Fibroblast of the aortic adventitia (primary cell): ENCODE data around the gene SHB. TPM values are rescaled to one million over a fixed set of nuclear protein-coding genes. Genes with fewer than 3 reads are reported as not detected.

Source experiments
- DNase-seq: peaks from one replicate; pipeline ENCODE4 v3.0.0-alpha.2; 2010; ENCODE audit warnings: low read depth
- H3K4me3 ChIP-seq: 2 replicates; pipeline ENCODE4 v1.5.1; 2011; ENCODE audit warnings: low read depth, mild to moderate bottlenecking, control low read depth, low read length, moderate library complexity
- total RNA-seq: library from RNA; depleted of rRNA; stranded (reverse); fragments of >200 nt; gene quantifications from 2 replicates; pipeline ENCODE4 v1.2.3, GENCODE V29; 2012; ENCODE audit warnings: low replicate concordance
- TF ChIP-seq, protein P1 (sequence below): IDR thresholded peaks from 2 replicates; pipeline ENCODE4 v1.5.1; 2011; ENCODE audit warnings: mild to moderate bottlenecking, low read length, control low read depth, inconsistent platforms; ENCODE audit not compliant: insufficient read depth

The SHB gene
- total RNA-seq, 1 donor: 26.5 TPM

DNA sequence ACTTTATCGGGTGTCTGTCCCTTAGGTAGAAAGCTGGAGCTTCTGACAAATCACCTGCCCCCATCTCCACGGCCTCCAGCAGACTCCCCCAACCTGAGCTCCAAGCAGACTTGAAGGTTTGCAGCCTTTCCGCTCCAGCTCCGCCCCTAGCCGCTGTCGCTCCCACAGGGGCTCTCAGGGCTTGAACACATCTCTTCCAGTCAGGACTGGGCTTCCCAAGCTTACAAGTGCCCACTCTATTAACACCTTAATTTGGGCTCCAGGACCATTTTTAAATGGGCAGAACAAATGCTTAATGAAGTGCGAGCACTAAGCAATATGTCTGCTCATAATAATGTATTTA, 147.9 kb downstream of the SHB start:
- H3K4me3 ChIP-seq: no peak overlapping the region
- DNase-seq: no peak
- TF ChIP-seq, protein P1, sequence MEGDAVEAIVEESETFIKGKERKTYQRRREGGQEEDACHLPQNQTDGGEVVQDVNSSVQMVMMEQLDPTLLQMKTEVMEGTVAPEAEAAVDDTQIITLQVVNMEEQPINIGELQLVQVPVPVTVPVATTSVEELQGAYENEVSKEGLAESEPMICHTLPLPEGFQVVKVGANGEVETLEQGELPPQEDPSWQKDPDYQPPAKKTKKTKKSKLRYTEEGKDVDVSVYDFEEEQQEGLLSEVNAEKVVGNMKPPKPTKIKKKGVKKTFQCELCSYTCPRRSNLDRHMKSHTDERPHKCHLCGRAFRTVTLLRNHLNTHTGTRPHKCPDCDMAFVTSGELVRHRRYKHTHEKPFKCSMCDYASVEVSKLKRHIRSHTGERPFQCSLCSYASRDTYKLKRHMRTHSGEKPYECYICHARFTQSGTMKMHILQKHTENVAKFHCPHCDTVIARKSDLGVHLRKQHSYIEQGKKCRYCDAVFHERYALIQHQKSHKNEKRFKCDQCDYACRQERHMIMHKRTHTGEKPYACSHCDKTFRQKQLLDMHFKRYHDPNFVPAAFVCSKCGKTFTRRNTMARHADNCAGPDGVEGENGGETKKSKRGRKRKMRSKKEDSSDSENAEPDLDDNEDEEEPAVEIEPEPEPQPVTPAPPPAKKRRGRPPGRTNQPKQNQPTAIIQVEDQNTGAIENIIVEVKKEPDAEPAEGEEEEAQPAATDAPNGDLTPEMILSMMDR: no peak

DNA sequence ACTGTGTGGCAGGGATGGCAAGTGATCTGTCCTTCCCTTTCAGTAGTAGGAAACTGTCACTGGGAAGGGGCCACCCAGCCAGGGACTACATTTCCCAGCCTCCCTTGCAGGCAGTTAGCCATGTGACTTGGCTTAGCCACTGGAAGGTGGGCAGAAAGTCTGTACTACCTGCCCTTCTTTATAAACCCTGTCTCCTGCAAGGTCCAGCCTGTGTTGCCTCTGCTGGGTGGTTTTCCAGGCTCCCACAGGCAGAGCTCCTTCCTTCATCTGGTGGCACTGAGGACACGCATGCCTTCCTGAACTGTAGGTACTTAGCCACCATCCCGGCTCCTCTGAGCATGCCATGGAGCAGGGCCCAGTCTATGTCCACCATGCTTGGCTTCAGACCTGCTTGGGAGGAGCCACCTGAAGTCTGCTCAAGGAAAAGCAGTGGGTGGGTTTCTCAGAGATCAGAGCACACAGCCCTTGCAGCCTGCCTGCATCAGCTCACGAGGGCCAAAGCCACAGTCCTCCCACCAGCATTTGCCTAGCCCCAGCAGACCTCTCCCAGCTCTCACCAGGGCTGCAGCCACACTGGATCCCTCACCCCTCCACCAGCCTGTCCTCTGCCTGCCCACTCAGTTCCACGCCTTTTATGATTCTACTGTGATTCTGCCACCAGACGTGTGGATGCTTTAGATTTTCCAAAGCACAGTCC, 148.4 kb downstream of the SHB start:
- TF ChIP-seq, protein P1: no peak
- no peak overlapping the region for H3K4me3 ChIP-seq
- DNase-seq: no peak

DNA sequence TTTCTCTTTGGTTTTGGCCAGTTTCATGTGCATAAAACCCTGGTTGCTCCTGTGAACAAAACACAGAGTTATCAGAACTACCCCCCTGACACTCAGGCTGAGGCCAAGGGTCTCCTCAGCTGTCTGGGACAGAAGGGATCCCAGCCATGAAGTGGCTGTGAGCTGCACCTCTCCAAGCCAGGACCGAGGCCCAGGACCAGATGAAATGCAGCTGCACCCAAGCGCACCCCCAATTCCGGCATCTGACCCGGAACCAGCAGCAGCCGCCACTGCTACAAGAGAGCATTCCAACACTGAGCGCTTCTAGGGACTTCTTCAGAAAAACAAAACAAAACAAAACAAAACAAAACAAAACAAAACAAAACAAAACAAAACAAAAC, 149.1 kb downstream of the SHB start:
- no peak for DNase-seq
- no peak overlapping the region for H3K4me3 ChIP-seq
- TF ChIP-seq, protein P1: no peak

DNA sequence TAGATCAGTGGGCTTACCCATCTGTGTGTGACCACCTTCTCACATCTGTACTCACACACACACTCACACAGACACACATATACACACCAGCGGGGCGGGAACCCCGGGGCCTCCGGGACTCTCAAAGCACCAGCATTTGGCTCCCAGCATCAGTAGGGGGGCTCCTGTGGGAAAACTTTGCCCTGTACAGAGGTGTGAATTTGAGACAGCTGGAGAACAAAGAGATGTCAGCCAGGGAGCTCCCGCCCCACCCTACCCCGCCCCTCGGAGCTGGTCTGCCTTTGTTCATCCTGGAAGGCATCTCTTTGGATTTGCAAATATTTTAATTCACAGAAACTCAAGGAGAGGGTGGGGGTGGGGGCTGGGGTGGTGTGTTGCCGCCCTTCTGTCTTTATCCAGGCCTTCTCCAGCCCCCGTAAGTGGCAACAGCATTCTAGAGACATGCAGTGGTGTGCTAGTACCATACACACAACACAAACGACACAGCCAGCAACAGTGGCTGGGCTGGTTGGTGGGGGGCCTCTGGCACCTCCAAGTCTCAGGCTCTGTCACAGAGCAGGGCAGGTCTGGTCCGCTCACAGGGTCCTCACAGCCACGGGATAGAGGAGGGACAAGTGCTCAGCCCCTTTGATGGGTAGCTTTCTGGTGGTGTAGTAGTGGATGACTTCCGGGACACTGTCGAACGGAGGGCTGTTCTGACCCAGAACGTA, 149.6 kb downstream of the SHB start:
- TF ChIP-seq, protein P1: no peak
- no peak overlapping the region for H3K4me3 ChIP-seq
- no peak for DNase-seq

DNA sequence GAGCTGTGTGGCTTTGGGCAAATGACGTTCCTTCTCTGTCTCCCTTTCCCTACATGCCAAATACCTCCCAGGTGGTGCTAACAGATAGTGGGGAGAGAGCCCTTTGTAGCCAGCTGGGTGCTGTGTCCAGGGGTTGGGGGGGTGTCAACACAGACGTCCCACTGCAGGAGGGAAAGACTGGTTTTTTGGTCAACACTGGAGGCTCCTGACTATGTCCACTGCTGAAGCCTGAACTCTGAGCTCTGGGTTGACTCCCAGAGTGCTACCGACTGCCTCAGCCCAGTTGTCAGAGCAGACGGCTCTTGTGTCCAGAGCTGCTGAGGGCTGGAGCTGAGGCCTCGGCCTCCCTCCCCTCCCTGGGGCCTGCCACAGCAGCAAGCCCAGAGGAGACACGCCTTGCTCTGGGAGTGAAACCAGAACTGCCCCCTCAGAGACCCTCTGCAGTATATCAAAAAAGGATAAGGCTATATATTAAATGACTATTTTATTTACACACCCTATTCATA, 150.3 kb downstream of the SHB start:
- TF ChIP-seq, protein P1: no peak
- DNase-seq: no peak
- no peak overlapping the region for H3K4me3 ChIP-seq

DNA sequence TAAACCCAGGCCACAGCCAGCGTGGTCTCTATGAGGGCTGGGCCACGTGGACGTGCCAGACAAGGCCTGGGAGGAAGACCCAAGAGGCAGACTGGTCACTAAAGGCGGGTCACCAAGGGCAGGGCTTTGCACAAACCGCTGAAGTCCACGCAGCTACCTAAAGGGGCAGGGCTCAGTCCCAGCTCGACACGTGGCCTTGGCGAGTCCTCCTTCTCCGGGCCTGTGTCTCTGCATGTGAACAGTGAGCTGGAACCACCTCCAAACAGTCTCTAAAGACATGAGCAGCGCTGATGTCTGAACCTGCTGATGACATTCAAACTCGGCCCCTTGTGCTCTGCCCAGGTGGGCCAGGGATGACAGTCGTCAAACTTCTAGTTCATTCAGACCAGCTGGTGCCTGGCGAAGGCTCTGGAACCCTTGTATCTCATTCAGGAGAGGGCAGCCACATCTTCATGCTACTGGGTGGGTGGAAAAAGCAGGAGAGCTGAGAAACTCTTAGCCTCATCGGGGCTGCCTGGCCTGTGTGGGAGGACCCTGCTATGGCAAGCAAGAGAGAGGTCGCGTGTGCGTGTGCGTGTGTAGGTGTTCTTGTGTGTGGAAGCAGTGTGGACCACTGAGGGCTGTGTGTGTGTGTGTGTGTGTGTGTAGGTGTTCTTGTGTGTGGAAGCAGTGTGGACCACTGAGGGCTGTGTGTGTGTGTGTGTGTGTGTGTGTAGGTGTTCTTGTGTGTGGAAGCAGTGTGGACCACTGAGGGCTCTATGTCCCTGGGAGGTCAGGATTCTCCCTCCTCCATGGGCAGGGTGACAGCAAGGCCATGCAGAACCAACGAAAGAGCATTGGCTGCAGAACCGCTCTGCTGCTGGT, 151.0 kb downstream of the SHB start:
- no peak overlapping the region for H3K4me3 ChIP-seq
- DNase-seq: no peak
- TF ChIP-seq, protein P1: no peak
